ENCODE data around the gene PCBD2. TPM values are rescaled to one million over a fixed set of nuclear protein-coding genes. Genes with fewer than 3 reads are reported as not detected.
"Not testable (repeated sequence)": the region's sequence is repeated elsewhere in the genome, so short reads cannot be mapped to it uniquely, and the experiment has no call there.

PCBD2 gene
- total RNA-seq, 1 donor from 2014 or later, result 25.1 TPM

DNA sequence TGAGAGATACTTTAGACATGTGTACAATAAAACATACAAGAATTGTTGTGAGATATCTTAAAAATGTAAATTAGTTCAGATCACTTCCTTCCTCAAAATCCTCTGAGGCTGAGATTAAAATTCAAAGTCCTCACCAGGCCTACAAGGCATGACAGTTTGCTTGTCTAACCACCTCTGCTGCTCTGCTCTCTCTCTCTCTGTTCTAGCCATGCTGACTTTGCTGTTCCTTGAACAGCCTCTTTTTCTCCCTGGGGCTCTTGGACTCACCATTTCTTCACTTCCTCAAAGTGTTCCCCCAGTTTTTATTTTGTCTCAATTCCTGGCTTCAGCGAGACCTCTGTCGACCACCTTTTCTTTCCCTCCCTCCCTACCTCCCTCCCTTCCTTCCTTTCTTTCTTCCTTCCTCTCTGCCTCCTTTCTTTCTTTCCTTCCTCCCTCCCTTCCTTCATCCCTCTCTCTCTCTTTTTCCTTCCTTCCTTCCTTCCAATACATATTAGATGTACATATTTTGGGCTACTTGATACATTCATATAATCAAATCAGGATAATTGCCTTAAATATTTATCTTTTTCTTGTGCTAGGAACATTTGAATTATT, 89.7 kb downstream of the PCBD2 start:
- no peak for DNase-seq
- ATAC-seq, result no peak
- intact Hi-C loops (cut with micrococcal nuclease), result no loop called here

- DNase-seq, result no peak
- ATAC-seq, result no peak
- intact Hi-C loops (cut with micrococcal nuclease), result no loop called here
Observed at GRCh38 chr5:134995850-134996402, 91.0 kb downstream of the PCBD2 start.

DNA sequence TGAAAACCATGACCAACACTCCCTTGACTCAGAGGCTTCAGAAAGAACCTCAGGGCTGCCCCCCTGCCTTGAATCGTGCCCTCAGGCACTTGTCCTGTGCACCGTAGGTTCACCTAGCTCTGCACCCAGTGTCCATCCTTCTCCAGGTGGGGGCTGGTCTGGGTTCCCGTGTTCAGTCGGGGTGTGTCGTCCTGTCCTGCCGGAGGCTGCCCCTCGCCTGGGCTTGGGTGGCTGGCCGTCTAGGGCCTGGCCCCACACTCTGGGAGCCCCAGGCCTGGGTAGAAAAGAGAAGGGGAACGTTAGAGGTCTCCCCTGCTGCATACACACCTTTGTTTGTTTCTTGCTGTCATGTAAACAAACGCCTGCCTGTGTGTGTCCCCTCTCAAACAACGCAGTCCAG, 92.1 kb downstream of the PCBD2 start:
- DNase-seq (no peak), ATAC-seq (no peak)
- intact Hi-C loops (cut with micrococcal nuclease), result no loop called here

DNA sequence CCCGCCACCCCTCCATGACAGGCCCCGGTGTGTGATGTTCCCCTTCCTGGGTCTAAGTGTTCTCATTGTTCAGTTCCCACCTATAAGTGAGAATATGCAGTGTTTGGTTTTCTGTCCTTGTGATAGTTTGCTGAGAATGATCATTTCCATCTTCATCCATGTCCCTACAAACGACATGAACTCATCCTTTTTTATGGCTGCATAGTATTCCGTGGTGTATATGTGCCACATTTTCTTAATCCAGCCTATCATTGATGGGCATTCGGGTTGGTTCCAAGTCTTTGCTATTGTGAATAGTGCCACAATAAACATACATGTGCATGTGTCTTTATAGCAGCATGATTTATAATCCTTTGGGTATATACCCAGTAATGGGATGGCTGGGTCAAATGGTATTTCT, 93.1 kb downstream of the PCBD2 start:
- intact Hi-C loops (cut with micrococcal nuclease), result not testable (repeated sequence)

GRCh38 chr5:135004376-135004775, 99.4 kb downstream of the PCBD2 start:
- intact Hi-C loops (cut with micrococcal nuclease), result no loop called here
- no peak for ATAC-seq
- DNase-seq, result no peak

More for the DNA sequence above, 93.1 kb downstream of the PCBD2 start:
- not testable (repeated sequence) for ATAC-seq, DNase-seq

- ATAC-seq, result no peak
- DNase-seq, result no peak
- intact Hi-C loops (cut with micrococcal nuclease), result no loop called here
Observed at GRCh38 chr5:135005076-135005475, 100.1 kb downstream of the PCBD2 start.

DNA sequence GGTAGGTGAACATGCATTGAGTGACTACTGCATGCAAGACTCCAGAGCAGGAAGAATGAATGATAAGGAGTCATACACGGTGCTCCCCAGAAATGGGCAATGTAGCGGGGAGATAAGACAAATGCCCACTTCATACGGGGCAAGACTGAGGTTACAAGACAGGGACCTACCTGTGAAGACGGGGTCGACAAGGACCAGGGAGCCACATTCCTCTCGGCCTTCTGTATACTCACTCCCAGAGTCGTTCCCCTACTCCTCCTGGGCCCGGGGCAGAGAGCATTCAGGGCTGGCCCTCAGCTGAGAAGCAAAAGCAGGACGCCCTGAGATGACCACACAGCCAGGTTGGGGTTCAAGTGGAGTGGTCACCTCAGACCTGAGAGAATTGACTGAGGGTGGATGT, 102.4 kb downstream of the PCBD2 start:
- intact Hi-C loops (cut with micrococcal nuclease), result no loop called here
- no peak for DNase-seq
- ATAC-seq, result no peak

DNA sequence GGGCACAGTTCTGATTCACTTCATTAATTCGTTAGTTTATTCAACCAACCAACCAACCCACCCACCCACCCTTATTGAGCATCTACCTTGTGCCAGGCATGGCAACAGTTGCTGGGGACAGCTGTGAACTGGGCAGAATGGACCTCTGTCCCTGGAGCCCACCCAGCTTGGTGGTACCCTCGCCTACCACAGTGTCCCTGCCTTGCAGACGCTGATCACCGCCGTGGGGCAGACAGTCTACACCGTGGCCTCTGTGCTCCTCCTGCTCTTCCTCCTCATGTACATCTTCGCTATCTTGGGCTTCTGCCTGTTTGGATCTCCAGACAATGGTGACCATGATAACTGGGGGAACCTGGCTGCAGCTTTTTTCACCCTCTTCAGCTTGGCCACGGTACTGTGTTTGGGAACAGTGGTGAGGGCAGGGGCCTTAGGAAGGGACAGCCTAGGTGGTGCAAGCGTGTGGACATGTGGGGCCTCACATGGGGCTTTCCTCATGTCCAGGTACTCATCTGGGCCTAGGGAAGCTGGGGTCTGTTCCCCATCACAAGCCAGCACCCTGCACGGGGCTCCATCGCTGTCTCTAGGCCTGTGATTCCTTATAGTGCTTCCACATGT, 102.9 kb downstream of the PCBD2 start:
- DNase-seq, result no peak
- intact Hi-C loops (cut with micrococcal nuclease), result no loop called here
- no peak for ATAC-seq

DNA sequence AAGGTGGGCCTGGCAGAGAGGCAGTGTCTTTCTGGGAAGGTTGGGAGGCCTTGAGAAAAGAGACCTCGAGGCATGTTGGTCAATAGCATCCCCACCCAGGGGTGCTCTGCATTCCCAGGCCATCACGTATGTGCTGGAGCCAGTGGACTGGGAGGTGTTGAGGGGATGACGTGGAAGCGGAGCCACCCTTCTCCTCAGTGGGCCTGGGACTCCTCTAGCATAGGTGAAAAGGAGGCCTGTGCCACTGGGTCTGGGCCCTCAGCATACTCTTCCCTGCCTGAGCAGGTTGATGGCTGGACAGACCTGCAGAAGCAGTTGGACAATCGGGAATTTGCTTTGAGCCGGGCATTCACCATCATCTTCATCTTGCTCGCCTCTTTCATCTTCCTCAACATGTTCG, 103.6 kb downstream of the PCBD2 start:
- DNase-seq (no peak), ATAC-seq (no peak)
- intact Hi-C loops (cut with micrococcal nuclease), result no loop called here

- DNase-seq (no peak), ATAC-seq (no peak)
- intact Hi-C loops (cut with micrococcal nuclease), result no loop called here
Observed at GRCh38 chr5:135008981-135009735, 104.2 kb downstream of the PCBD2 start.

DNA sequence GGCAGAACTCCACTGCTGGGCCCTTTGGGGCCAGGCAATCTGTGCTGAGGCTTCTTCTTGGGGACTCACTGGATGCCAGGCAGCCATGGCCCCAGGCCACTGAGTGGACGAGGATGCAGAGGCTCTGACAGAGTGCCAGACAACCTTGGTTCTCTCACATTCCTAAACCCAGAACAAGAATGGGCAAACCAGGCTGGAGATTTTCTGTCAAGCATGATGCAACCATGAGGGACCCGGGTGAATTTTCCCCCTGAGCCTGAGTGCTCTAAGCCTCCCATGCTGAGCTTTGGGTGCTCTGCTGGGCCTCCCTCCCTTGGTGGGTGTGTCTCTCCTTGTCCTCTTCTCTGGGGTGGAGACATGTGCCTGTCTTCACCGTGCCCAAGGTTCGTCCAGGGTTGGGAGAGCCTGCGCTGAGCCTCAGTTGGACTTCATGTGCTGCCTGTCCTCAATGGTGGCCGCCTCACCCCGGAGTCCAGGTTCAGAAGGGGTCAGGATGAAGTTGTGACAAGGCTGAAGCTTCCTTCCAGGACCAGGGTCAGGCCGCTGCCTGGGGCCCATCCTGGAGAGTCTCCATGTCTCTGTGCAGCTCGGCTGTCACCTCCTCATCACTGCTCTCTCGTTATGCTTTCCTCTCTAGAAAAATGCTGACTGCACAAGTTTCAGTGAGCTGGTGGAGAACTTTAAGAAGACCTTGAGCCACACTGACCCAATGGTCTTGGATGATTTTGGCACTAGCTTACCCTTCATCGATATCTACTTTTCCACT, 105.0 kb downstream of the PCBD2 start:
- intact Hi-C loops (cut with micrococcal nuclease), result no loop called here
- DNase-seq (no peak), ATAC-seq (no peak)

- intact Hi-C loops (cut with micrococcal nuclease), result no loop called here
- ATAC-seq, result no peak
- no peak for DNase-seq
Observed at GRCh38 chr5:135010502-135011354, 105.8 kb downstream of the PCBD2 start.

DNA sequence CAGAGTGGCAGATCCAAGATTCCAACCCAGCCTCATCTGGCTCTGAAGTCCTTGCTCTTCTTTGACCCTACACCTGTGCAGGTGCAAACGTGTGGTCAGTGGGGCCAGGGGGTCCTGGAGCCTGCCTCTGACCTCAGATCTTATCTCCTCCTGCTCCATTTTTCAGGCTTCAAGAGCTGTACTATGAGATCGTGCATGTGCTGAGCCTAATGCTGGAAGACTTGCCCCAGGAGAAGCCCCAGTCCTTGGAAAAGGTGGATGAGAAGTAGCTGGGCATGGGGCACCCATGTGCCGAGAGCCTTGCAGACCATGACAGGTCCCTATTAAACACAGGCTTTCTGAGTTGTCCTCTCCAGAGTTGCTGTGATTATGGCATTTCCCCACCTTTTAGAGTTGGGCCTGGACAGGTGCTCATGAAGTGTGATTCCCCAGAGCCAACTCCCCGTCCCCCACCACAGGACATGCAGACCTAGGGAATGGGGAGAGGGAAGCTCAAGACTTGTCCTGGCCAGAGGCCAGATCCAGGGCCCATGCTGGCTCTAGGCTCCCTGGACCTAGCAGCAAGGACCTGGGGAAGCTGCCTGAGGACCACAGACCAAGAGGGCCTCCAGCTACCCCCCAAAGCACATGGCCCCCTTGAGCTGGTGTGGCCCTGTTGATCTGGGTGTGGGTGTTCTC, 106.6 kb downstream of the PCBD2 start:
- ATAC-seq (no peak), DNase-seq (no peak)
- intact Hi-C loops (cut with micrococcal nuclease), result no loop called here

DNA sequence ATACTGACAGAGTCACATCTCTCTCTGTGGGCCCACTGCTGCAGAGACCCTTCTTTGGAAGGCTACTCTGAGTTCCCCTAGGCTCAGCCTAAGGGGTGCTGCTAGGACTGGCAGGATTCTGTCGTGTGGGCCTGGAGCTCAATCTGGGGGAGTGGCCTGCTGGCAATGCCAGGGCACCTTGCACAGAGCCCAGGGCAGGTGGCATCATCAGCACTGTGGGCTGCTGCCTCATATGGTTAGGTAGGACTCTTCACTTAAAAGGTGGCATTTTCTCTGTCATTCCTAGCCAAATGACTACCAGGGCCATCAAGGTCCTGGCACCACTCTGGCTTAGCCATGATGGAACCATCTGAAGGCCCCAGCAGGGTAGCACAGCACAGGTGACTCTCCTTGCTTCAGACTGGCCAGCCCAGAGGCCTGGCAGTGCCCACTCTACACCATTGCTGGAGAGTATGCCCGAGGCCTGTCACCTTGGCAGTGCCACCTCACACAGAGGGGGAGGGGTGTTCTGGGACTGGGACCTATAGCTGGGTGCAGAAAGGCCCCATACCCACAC, 107.2 kb downstream of the PCBD2 start:
- DNase-seq, result no peak
- no peak for ATAC-seq
- intact Hi-C loops (cut with micrococcal nuclease), result no loop called here
